ENCODE results near the gene ADAMTS6. TPM values are rescaled to one million over a fixed set of nuclear protein-coding genes. Genes with fewer than 3 reads are reported as not detected.

ADAMTS6 gene
- total and polyA plus RNA-seq, 2 of the 13 experiments (the other 11 are each of a cell fraction or from before 2014, with no cell fraction given), result 3.1 to 8.2 TPM

GRCh38 chr5:65412842-65413241, 68.9 kb downstream of the ADAMTS6 start:
- ATAC-seq, result no peak
- no peaks in the 10 kb centered on the region for H3K36me3 ChIP-seq (replicated peaks in 1 of 2; ENCODE audit: control insufficient read depth in 1 of 2, insufficient read depth in 2 of 2, low read length in 2 of 2)
- intact Hi-C loops (cut with micrococcal nuclease; ENCODE audit: unreplicated experiment), result no loop called here
- TF ChIP-seq ZNF12 (CRISPR knock-in tag; IDR thresholded peaks at IDR 0.05), result no peak
- no peak for TF ChIP-seq ZNF550 (CRISPR knock-in tag; IDR thresholded peaks at IDR 0.05; ENCODE audit: borderline replicate concordance)
- TF ChIP-seq MIER2 (CRISPR knock-in tag; IDR thresholded peaks at IDR 0.05), result no peak
- TF ChIP-seq ZSCAN25 (CRISPR knock-in tag; IDR thresholded peaks at IDR 0.05), result no peak
- TF ChIP-seq ZNF101 (CRISPR knock-in tag; IDR thresholded peaks at IDR 0.05; ENCODE audit: borderline replicate concordance, low read depth), result no peak
- no peak for TF ChIP-seq ZBTB4 (CRISPR knock-in tag; IDR thresholded peaks at IDR 0.05; ENCODE audit: borderline replicate concordance)
- TF ChIP-seq SMC3 (IDR thresholded peaks at IDR 0.05; ENCODE audit: low read length), result no peak
- TF ChIP-seq CREB1 (IDR thresholded peaks at IDR 0.05), result no peak
- TF ChIP-seq CREB1 (CRISPR knock-in tag; IDR thresholded peaks at IDR 0.05), result no peak
- no peak for TF ChIP-seq PRDM4 (CRISPR knock-in tag; IDR thresholded peaks at IDR 0.05; ENCODE audit: borderline replicate concordance)
- no peak for TF ChIP-seq MED1 (CRISPR knock-in tag; IDR thresholded peaks at IDR 0.05)
- no peak for TF ChIP-seq SAP130 (CRISPR knock-in tag; IDR thresholded peaks at IDR 0.05; ENCODE audit: low read depth)
- TF ChIP-seq ZNF75D (CRISPR knock-in tag; IDR thresholded peaks at IDR 0.05; ENCODE audit: borderline replicate concordance), result no peak
- no peak for TF ChIP-seq ZNF451 (CRISPR knock-in tag; IDR thresholded peaks at IDR 0.05)
- no peak for TF ChIP-seq MYC (CRISPR knock-in tag; IDR thresholded peaks at IDR 0.05; ENCODE audit: borderline replicate concordance)
- no peak for TF ChIP-seq SATB2 (CRISPR knock-in tag; IDR thresholded peaks at IDR 0.05)
- no peak for TF ChIP-seq NR2F6 (IDR thresholded peaks at IDR 0.05)
- TF ChIP-seq NR2F6 (CRISPR knock-in tag; IDR thresholded peaks at IDR 0.05), result no peak
- no peak for TF ChIP-seq IRF9 (CRISPR knock-in tag; IDR thresholded peaks at IDR 0.05; ENCODE audit: borderline replicate concordance)
- no peak for TF ChIP-seq ETV5 (CRISPR knock-in tag; IDR thresholded peaks at IDR 0.05; ENCODE audit: borderline replicate concordance)
- no peak for TF ChIP-seq GABPB1 (CRISPR knock-in tag; IDR thresholded peaks at IDR 0.05)

More at GRCh38 chr5:65412842-65413241, 68.9 kb downstream of the ADAMTS6 start:
- Histone ChIP-seq H3K4me2 (ENCODE audit: low read depth, low read length) (no peak overlapping the region), H3K4me1 (ENCODE audit: insufficient read depth, low read length) (no peaks in the 10 kb centered on the region), H3K27me3 (ENCODE audit: control insufficient read depth in 1 of 2, insufficient read depth in 2 of 2, low read length in 2 of 2) (no peaks in the 10 kb centered on the region), H3K79me2 (ENCODE audit: insufficient read depth, low read length) (no peaks in the 10 kb centered on the region), H3K9ac (ENCODE audit: insufficient read depth, low read depth, low read length) (no peak overlapping the region), H4K20me1 (ENCODE audit: insufficient read depth, low read length) (no peaks in the 10 kb centered on the region), H2AFZ (ENCODE audit: low read length) (no peak overlapping the region), H3K9me3 (ENCODE audit: low read length) (peaks cover 11% of the 10 kb centered on the region), H3K27ac (ENCODE audit: extremely low read length, insufficient read depth, low read length) (no peak overlapping the region), H3K4me3 (replicated peaks in 1 of 3; ENCODE audit: insufficient read depth in 1 of 3, low read depth in 2 of 3, low read length in 3 of 3) (no peak overlapping the region)
- DNase-seq (ENCODE audit: low spot score) (no peak), FAIRE-seq (no peak)
- ChIA-PET POLR2A (no interaction called here), CTCF (ENCODE audit: low intra/inter-chr PET ratio, low total read pairs) (no interaction called here)
- no TSS peak for BruUV-seq (replicated peaks)
- 93% methylated on average over 2 of the region's 2 CpGs for WGBS (ENCODE audit: low lambda C conversion rate)
- in situ Hi-C loops (cut with HindIII; ENCODE audit: extremely low pct_ligation_motif_present, low pct_unique_long_range_greater_than_20kb), result no loop called here
